ENCODE results near the gene HDAC4. TPM values are rescaled to one million over a fixed set of nuclear protein-coding genes. Genes with fewer than 3 reads are reported as not detected.

Gene HDAC4
- total and polyA plus RNA-seq, 10 of the 15 experiments (the other 5 are each of a cell fraction or from before 2014, with no cell fraction given) = 0.22 to 15.7 (median 4.8) TPM

DNA sequence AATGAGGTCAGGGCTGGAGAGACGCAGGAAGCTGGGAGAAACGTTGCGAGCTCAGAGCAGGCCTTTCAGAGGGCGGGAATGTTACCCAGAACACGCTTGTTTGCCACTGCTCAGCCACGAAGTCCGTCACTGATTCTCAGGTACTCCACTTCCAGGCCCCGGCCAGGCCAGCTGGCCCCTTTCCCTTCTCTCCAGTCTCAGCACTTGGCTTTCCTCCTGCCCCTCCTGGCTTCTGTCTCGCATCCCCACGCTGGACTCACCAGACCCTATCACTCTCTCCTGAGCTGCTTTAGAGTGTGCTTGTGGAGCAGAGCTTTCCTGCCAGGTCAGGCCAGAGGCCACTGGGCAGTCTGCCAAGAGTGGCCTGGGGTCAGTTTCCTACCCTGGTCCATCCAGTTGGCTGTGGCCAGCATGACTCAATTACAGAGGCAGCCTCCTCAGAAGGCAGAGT is 401.5 kb downstream of the HDAC4 start (continued):
- no peak for TF ChIP-seq REST (IDR thresholded peaks at IDR 0.05; ENCODE audit: low read depth, low read length)
- no peak for TF ChIP-seq RBBP5 (conservative IDR thresholded peaks at IDR 0.05)
- no peak for TF ChIP-seq NR2C1 (IDR thresholded peaks at IDR 0.05)
- TF ChIP-seq GABPA (IDR thresholded peaks at IDR 0.05; ENCODE audit: low read depth) = no peak
- TF ChIP-seq IKZF1 (conservative IDR thresholded peaks at IDR 0.05) = no peak

- BruUV-seq (replicated peaks) = no TSS peak
- no peak for DNase-seq (ENCODE audit: low read depth, low spot score)
- no peaks in the 10 kb centered on the region for H3K4me1 ChIP-seq (ENCODE audit: control insufficient read depth, insufficient read depth, low read length)
- ChIA-PET POLR2A (no interaction called here), CTCF (no interaction called here), SMC1A (ENCODE audit: uncharacterized antibody, unreplicated experiment) (no interaction called here), RAD21 (ENCODE audit: unreplicated experiment) (no interaction called here)
- no peaks in the 10 kb centered on the region for H3K79me2 ChIP-seq (ENCODE audit: control insufficient read depth, insufficient read depth, low read length)
- in situ Hi-C loops (cut with MboI) (no loop called here), intact Hi-C loops (cut with micrococcal nuclease; ENCODE audit: unreplicated experiment) (no loop called here)
- TF ChIP-seq, protein P1, sequence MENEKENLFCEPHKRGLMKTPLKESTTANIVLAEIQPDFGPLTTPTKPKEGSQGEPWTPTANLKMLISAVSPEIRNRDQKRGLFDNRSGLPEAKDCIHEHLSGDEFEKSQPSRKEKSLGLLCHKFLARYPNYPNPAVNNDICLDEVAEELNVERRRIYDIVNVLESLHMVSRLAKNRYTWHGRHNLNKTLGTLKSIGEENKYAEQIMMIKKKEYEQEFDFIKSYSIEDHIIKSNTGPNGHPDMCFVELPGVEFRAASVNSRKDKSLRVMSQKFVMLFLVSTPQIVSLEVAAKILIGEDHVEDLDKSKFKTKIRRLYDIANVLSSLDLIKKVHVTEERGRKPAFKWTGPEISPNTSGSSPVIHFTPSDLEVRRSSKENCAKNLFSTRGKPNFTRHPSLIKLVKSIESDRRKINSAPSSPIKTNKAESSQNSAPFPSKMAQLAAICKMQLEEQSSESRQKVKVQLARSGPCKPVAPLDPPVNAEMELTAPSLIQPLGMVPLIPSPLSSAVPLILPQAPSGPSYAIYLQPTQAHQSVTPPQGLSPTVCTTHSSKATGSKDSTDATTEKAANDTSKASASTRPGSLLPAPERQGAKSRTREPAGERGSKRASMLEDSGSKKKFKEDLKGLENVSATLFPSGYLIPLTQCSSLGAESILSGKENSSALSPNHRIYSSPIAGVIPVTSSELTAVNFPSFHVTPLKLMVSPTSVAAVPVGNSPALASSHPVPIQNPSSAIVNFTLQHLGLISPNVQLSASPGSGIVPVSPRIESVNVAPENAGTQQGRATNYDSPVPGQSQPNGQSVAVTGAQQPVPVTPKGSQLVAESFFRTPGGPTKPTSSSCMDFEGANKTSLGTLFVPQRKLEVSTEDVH (IDR thresholded peaks at IDR 0.05; ENCODE audit: low read depth, partially characterized antibody) = no peak
- no peaks in the 10 kb centered on the region for H3K36me3 ChIP-seq (ENCODE audit: control insufficient read depth in 2 of 2, insufficient read depth in 2 of 2, low read length in 1 of 2)
- H3K27ac ChIP-seq (ENCODE audit: control insufficient read depth, insufficient read depth) = no peak overlapping the region
- no peaks in the 10 kb centered on the region for H3K9me3 ChIP-seq (replicated peaks; ENCODE audit: control insufficient read depth, insufficient read depth, low read length)
- H4K20me1 ChIP-seq (ENCODE audit: control insufficient read depth, insufficient read depth) = no peaks in the 10 kb centered on the region
- H3K4me2 ChIP-seq (ENCODE audit: control insufficient read depth, insufficient read depth) = no peak overlapping the region
- no peak overlapping the region for H2AFZ ChIP-seq (ENCODE audit: control insufficient read depth, low read depth, low read length)
- no peak for FAIRE-seq
- peaks cover 2% of the 10 kb centered on the region in 2 experiments; a peak in 1 of 4 replicates for H3K27me3 ChIP-seq (replicated peaks in 1 of 2; ENCODE audit: control insufficient read depth in 2 of 2, insufficient read depth in 2 of 2, low read length in 1 of 2)
- ATAC-seq = no peak
- WGBS (ENCODE audit: insufficient coverage, insufficient replicate concordance, low lambda C conversion rate, missing lambda C conversion rate) = 27% methylated on average over 6 of the region's 6 CpGs
- H3K4me3 ChIP-seq = no peak overlapping the region
- H3K9ac ChIP-seq (ENCODE audit: control insufficient read depth, insufficient read depth, low read length) = no peak overlapping the region
These were observed 402.0 kb downstream of the HDAC4 start for GRCh38 chr2:238998801-238999200.

Small RNA genes lying within 50 kb of the gene (microRNA-seq; reads per million reads assigned to microRNA genes)
- gene MIR2467 (not detected), gene MIR4269 (not detected), gene MIR4440 (not detected), gene MIR4441 (not detected)

Small RNA genes lying within 50 kb of the gene (small RNA-seq; reads per million reads assigned to genes)
- gene MIR2467 = 17.2 reads per million, percentile 97 among the genes with 10 or more reads in this experiment
- gene MIR4269 = not detected
- not detected for gene MIR4440
- not detected for gene MIR4441

All from GM12878 (cell line).